ENCODE results near the gene MAPKAPK2. TPM values are rescaled to one million over a fixed set of nuclear protein-coding genes. Genes with fewer than 3 reads are reported as not detected.

MAPKAPK2 gene
- total RNA-seq, 1 experiment from 2014 or later: 72.4 TPM

DNA sequence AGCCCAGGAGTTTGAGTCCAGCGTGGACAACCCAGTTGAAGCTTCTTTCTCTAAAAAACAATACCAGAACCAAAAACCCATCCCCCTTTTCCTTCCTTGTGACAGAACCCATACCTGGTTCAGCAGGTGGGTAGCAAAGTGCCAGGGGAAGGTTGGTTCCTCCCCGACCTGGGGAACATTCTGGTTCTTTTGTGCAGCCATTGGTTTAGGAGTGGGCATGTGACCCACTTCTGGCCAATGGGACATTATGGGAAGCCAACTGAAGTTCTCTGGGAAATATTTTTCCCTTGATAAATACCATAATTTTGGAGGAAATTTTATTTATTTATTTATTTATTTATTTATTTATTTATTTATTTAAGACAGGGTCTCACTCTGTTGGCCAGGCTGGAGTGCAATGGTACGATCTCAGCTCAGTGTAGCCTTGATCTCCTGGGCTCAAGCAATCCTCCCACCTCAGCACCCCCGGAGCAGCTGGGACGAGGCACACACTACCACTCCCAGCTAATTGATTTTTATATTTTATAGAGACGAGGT, 15.8 kb upstream of the MAPKAPK2 start:
- Histone ChIP-seq H3K4me3 (ENCODE audit: low read depth in 2 of 2, low read length in 2 of 2) (no peak overlapping the region), H3K4me1 (ENCODE audit: control insufficient read depth, insufficient read depth, low read length) (no peaks in the 10 kb centered on the region), H3K27me3 (ENCODE audit: control insufficient read depth, insufficient read depth, low read length) (peaks cover 8% of the 10 kb centered on the region; the same call in 1 of the 2 replicates), H3K9me3 (ENCODE audit: control insufficient read depth, insufficient read depth, low read depth, low read length) (no peaks in the 10 kb centered on the region), H3K27ac (ENCODE audit: low read length) (no peak overlapping the region), H3K36me3 (ENCODE audit: control insufficient read depth, insufficient read depth, low read length) (no peaks in the 10 kb centered on the region)
- ATAC-seq: no peak
- intact Hi-C loops (cut with micrococcal nuclease; ENCODE audit: unreplicated experiment) (no loop called here), in situ Hi-C loops (cut with HindIII; ENCODE audit: low pct_unique_long_range_greater_than_20kb, low sequenced_read_pairs) (no loop called here)
- CTCF ChIA-PET: no interaction called here
- no TSS peak for BruUV-seq (replicated peaks)
- DNase-seq (ENCODE audit: low read depth, low spot score): no peak
- POLR2A ChIA-PET: no interaction called here
- TF ChIP-seq POLR2AphosphoS5 (IDR thresholded peaks at IDR 0.05; ENCODE audit: low read depth, low read length): no peak
- no peak for TF ChIP-seq SIN3A (IDR thresholded peaks at IDR 0.05; ENCODE audit: borderline replicate concordance, insufficient read depth, low read depth, low read length)
- TF ChIP-seq, protein P1, sequence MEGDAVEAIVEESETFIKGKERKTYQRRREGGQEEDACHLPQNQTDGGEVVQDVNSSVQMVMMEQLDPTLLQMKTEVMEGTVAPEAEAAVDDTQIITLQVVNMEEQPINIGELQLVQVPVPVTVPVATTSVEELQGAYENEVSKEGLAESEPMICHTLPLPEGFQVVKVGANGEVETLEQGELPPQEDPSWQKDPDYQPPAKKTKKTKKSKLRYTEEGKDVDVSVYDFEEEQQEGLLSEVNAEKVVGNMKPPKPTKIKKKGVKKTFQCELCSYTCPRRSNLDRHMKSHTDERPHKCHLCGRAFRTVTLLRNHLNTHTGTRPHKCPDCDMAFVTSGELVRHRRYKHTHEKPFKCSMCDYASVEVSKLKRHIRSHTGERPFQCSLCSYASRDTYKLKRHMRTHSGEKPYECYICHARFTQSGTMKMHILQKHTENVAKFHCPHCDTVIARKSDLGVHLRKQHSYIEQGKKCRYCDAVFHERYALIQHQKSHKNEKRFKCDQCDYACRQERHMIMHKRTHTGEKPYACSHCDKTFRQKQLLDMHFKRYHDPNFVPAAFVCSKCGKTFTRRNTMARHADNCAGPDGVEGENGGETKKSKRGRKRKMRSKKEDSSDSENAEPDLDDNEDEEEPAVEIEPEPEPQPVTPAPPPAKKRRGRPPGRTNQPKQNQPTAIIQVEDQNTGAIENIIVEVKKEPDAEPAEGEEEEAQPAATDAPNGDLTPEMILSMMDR (IDR thresholded peaks at IDR 0.05): no peak
- TF ChIP-seq TCF7L2 (IDR thresholded peaks at IDR 0.05; ENCODE audit: low read depth, low read length): no peak
- TF ChIP-seq, protein P2, sequence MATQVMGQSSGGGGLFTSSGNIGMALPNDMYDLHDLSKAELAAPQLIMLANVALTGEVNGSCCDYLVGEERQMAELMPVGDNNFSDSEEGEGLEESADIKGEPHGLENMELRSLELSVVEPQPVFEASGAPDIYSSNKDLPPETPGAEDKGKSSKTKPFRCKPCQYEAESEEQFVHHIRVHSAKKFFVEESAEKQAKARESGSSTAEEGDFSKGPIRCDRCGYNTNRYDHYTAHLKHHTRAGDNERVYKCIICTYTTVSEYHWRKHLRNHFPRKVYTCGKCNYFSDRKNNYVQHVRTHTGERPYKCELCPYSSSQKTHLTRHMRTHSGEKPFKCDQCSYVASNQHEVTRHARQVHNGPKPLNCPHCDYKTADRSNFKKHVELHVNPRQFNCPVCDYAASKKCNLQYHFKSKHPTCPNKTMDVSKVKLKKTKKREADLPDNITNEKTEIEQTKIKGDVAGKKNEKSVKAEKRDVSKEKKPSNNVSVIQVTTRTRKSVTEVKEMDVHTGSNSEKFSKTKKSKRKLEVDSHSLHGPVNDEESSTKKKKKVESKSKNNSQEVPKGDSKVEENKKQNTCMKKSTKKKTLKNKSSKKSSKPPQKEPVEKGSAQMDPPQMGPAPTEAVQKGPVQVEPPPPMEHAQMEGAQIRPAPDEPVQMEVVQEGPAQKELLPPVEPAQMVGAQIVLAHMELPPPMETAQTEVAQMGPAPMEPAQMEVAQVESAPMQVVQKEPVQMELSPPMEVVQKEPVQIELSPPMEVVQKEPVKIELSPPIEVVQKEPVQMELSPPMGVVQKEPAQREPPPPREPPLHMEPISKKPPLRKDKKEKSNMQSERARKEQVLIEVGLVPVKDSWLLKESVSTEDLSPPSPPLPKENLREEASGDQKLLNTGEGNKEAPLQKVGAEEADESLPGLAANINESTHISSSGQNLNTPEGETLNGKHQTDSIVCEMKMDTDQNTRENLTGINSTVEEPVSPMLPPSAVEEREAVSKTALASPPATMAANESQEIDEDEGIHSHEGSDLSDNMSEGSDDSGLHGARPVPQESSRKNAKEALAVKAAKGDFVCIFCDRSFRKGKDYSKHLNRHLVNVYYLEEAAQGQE (IDR thresholded peaks at IDR 0.05; ENCODE audit: insufficient read depth in 1 of 2, low read depth in 2 of 2, low read length in 1 of 2): no peak

DNA sequence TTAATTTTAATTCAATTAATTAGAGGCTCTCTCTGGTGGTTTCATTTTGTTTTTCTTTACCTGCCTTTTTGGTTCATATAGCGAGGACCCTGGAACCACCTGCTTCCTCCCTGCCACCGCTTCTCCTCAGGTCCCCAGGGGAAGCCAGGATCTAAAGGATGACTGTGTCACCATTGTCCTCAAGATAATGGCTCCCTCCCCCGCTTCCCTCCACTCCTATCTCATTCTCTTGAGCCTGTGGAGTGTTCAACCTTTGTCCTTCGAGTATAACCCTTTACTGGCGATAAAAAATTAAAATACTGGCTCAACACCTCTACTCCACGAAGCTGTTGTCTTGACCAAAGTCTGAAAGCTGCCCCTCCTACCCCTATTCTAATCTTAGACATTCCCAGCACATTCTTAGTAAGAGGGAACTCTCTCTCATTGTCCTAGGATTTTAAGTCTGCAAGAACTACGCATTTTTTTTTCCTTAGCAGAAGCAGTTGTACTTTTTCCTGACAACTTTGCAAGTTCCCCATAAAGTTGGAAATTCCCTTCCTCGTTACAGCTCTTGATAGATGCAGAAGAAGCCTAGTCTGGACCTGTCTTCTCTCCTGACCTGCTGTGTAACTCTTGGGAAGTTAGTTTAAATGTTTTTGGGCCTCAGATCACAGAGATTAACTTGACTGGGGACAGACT, 12.6 kb upstream of the MAPKAPK2 start:
- BruUV-seq (replicated peaks): no TSS peak
- intact Hi-C loops (cut with micrococcal nuclease; ENCODE audit: unreplicated experiment): no loop called here
- DNase-seq (ENCODE audit: low read depth, low spot score) (no peak), ATAC-seq (no peak)
- Histone ChIP-seq H3K27me3 (ENCODE audit: control insufficient read depth, insufficient read depth, low read length) (no peaks in the 10 kb centered on the region), H3K27ac (ENCODE audit: low read length) (no peak overlapping the region), H3K9me3 (ENCODE audit: control insufficient read depth, insufficient read depth, low read depth, low read length) (no peaks in the 10 kb centered on the region), H3K4me1 (ENCODE audit: control insufficient read depth, insufficient read depth, low read length) (peaks cover 6% of the 10 kb centered on the region), H3K4me3 (ENCODE audit: low read depth in 2 of 2, low read length in 2 of 2) (no peak overlapping the region), H3K36me3 (ENCODE audit: control insufficient read depth, insufficient read depth, low read length) (no peaks in the 10 kb centered on the region)
- TF ChIP-seq SIN3A (IDR thresholded peaks at IDR 0.05; ENCODE audit: borderline replicate concordance, insufficient read depth, low read depth, low read length): no peak
- TF ChIP-seq, protein P1 (IDR thresholded peaks at IDR 0.05): no peak
- TF ChIP-seq TCF7L2 (IDR thresholded peaks at IDR 0.05; ENCODE audit: low read depth, low read length): no peak
- TF ChIP-seq, protein P2 (IDR thresholded peaks at IDR 0.05; ENCODE audit: insufficient read depth in 1 of 2, low read depth in 2 of 2, low read length in 1 of 2): no peak
- no peak for TF ChIP-seq POLR2AphosphoS5 (IDR thresholded peaks at IDR 0.05; ENCODE audit: low read depth, low read length)
- in situ Hi-C loops (cut with HindIII; ENCODE audit: low pct_unique_long_range_greater_than_20kb, low sequenced_read_pairs): no loop called here
- POLR2A ChIA-PET: no interaction called here
- CTCF ChIA-PET: interaction anchor here (3.3 kb wide), 1 partner anchor 8 kb away, joined by 12 read pairs; no protein-coding TSS in a partner anchor
